Islet precursor cell (in vitro differentiated cells): ENCODE measurements around the gene ANKH.

Experiments
- DNase-seq: peaks from one replicate; pipeline ENCODE4 v3.0.0-alpha.2; 2018

The ANKH gene

DNA sequence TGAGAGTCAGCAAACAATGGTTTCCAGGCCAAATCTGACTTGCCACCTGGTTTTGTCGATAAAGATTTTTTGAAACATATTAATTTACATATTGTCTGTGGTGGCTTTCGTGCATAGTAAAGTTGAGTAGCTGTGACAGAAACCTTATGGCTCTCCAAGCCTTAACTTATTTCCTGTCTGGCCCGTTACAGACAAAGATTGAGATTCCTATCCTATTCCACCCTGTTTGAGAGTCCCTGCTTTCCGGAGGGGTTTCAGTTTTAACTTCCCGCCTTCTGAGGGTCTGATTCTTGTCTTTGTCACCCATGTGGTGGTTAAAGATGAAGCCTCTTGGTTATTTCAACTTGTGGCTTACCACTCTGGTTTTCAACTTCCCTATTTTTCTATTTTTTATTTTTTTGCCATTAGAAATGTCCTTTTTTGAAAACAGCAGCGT lies 195.7 kb downstream of the ANKH start:
- DNase-seq, result no peak

DNA sequence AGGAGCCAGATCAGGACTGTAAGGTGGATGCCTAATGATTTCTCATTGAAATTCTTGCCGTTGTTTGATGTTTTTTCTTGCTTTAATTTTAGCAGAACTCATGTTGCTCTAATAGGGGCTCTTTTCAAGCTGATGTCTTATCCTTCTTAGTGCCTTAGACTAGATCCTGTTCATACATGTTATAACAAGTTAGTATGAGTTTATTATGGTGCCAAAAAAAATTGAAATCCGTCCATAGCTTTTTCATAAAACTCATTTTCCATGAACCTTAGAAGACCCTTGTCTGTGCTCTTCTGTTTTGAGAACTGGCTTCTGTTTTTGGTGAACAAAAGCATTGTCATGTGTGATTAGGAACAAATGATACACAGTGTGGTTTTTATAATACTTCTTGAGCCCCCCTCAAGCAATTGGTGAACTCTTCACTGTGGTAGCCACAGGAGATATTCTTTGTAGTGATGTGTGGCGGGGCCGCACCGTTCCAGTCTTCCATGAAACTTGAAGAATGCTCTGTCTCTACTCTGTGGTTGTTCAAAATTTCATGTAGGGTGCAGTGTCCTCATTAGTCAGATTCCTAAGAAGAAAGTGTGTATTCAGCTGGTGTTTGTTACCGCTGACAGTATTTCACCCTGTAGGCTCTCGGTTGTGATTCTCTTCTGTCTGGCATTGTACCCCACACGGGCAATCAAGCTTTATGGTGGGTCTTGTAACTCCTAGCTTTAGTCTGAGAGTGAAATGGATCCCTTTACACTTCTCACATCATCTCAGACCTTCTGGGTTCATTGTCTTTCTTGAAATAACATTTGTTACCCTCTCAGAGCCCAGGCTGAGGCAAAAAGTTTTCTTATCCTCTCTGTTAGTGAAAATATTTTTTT lies 196.4 kb downstream of the ANKH start:
- no peak for DNase-seq

- DNase-seq, result no peak
These were observed 198.1 kb downstream of the ANKH start for GRCh38 chr5:14673443-14673842.

- DNase-seq, result no peak
These were observed 198.8 kb downstream of the ANKH start for GRCh38 chr5:14672484-14673394.

DNA sequence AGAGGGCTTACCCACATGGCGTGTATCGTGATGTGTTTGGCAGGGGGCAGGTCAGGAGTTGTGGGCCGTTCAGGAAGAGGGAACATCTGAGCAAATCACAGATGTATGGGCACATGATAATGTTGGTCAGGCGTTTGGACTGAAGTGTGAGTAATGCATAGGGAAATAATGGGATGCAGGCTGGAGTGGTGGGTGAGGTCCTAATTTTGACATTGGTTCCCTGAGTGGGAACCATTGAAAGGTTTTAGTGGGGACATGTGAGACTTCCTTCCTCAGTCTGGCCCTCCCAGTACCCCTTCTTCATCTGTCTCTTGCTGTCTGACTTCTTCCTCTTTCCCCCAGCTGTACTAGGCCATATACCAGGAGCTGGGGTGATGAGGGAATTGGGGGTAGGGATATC lies 199.5 kb downstream of the ANKH start:
- DNase-seq, result no peak

DNA sequence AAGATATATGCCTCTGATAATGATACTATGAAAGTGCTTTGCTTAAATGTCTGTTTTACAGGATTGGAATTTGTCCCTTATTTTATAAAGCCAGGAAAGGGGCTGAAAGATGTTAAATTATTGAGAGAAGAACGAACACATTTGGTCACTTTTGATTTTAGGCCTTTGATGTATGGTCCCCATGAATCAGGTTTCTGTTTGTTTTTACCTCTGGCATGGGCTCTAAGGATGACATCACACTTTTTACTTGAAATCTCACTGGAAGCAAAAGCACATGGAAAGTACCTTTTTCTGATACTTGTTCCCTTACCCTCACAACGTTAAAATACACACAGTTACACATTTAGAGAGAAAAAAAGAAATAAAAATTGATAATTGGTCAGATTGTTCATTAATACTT lies 200.2 kb downstream of the ANKH start:
- no peak for DNase-seq

DNA sequence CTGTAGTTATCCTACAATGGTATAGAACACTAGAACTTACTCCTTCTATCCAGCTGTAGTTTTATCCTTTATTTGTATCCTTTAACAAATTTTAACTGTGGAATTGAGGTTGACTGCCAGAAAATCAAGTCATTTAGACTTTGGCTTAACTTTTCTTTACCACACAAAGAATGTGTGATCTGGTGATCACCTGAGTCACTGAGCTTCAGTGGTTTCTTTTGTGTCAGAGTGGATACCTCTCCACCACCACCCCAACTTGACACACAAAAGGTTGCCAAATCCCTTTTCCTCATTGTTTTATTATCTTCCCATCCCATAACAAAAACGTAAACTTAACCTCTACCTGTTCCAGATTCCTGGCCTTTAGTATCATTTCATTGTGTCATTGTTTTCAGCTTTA lies 201.6 kb downstream of the ANKH start:
- DNase-seq, result no peak

- DNase-seq, result no peak
These were observed 202.2 kb downstream of the ANKH start for GRCh38 chr5:14669415-14669814.

GRCh38 chr5:14668181-14668591 lies 203.4 kb downstream of the ANKH start:
- DNase-seq, result no peak

DNA sequence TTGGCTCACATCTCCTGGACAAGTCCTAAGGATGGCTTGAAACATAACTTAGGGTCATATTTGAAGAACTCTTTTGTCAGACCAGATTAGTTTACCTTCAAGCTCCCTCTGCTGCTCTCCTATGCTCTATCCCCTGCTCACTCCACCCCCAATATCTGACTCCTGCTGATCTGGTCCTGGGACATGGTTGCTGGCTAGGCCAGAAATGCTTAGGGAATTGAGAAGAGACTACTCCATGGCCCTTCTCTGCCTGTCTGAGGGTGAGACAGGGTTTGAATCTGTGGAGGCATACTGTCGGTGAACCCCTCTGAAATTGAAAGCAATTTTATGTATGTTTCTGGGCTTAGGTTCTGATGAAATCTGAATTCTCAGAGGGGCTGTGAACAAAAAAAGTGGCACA lies 203.8 kb downstream of the ANKH start:
- no peak for DNase-seq

DNA sequence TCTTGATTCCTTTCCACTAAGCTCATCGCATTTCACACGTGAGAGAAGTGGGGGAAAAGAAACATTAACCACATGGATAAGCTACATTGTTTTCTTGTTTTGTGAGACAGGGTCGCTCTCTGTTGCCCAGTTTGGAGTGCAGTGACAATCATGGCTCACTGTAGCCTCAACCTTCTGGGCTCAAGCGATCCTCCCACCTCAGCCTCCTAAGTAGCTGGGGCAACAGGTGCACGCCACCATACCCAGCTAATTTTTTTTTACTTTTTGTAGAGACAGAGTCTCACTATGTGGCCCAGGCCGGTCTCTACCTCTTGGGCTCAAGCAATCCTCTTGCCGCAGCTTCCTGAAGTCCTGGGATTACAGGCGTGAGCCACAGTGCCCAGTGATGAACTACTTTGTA lies 204.3 kb downstream of the ANKH start:
- no peak for DNase-seq

DNA sequence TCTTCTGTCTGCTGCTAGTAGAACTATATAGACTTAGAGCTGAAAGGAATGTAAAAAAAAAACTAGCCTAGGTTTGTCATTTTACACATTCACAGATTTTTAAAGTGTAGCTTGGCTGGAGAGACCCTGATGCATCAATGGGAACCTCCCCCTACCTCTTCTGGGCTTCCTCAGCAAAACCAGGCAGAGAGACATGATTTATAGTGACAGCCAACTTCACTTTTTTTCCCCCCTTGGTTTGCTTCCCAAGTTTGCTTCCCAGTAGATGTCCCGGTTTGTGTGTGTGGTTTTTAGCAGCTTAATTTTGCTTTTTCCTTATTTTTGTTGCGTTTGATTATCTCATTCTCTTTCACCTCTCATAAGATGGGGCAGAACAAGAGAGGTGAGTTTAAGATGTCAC lies 205.2 kb downstream of the ANKH start:
- no peak for DNase-seq

DNA sequence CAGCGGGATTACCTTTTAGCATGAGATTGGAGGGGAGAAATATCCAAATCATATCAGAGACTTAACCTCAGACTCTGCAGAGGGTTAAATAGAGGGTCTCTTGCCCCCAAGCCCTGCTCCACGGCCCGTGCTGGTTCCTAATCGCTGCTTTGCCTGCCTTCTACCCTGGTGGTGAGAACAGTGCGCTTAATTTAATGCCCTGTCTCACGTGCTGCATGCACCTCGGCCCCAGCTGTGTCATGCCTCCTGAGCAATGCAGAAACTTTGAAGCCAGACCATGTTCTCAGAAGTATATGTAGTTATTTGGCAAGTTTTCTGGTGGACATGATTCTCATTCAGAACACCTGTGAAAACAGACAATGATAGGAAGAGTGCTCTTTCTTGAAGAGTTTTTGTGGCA lies 205.6 kb downstream of the ANKH start:
- DNase-seq, result no peak

GRCh38 chr5:14665101-14665822 lies 206.3 kb downstream of the ANKH start:
- no peak for DNase-seq

- DNase-seq, result peak; percentile 95
These were observed 207.1 kb downstream of the ANKH start, which contains the start of gene OTULIN for GRCh38 chr5:14664270-14665100. OTULIN (plus strand) TSS chr5:14664718; CDS start chr5:14664826, 108 bp downstream.

GRCh38 chr5:14663734-14664269 lies 207.8 kb downstream of the ANKH start:
- no peak for DNase-seq

DNA sequence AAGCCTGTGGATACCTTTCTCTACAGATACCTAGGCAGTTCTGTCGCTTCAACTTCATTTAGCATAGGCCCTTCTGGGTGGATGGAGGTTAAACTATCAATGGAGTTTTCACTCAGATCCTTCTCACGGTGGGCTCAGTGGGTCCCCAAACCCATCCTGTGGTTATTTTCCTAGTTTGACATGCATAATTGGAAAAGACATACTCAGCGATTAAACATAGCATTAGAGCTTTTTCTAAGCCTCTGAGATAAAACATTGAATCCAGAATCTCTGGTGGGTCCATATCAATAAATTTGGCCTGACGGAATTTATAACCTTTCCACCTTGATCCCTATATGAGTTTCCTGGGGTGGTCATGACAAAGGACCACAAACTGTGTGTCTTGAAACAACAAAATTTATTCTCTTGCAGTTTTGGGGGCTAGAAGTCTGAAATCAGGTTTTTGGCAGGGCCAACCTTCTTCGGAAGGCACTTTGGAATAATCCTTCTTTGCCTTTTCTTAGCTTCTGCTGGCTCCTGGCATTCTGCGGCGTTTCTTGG lies 208.8 kb downstream of the ANKH start:
- DNase-seq, result no peak

DNA sequence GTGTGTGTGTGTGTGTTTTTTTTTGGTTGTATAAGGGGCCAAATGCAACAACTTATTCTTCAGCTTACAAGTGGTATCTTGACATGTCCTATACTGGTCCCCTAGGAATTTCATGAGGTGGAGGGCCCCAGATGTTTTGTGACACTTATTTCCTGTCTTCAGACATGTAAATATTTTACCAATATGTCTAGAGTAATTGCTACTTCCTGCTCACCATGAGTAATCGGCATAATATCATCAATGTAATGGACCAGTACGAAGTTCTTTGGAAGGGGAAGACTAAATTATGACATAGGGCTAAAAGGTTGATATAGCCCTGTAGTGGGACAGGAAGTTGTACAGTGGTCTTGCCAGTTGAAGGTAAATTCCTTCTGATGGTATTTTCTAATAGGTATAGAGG lies 210.7 kb downstream of the ANKH start:
- no peak for DNase-seq

- no peak for DNase-seq
These were observed 211.6 kb downstream of the ANKH start for GRCh38 chr5:14659821-14660607.

- DNase-seq, result no peak
These were observed 214.7 kb downstream of the ANKH start for GRCh38 chr5:14656898-14657297.
